T1000 (cell line): ENCODE data around the gene TSSK2.
"Not testable (repeated sequence)": the region's sequence is repeated elsewhere in the genome, so short reads cannot be mapped to it uniquely, and the experiment has no call there.

ENCODE experiments used
- DNase-seq: peaks from one replicate; lab custom pipeline; 2025; ENCODE audit warnings: mixed read lengths; lab: John Stamatoyannopoulos, UW

The TSSK2 gene

GRCh38 chr22:19143212-19143611, 12.1 kb downstream of the TSSK2 start:
- no peak for DNase-seq

GRCh38 chr22:19143967-19144400, 12.9 kb downstream of the TSSK2 start:
- no peak for DNase-seq

GRCh38 chr22:19146215-19146968, 15.3 kb downstream of the TSSK2 start:
- no peak for DNase-seq

GRCh38 chr22:19147195-19147780, 16.2 kb downstream of the TSSK2 start:
- DNase-seq: no peak

- no peak for DNase-seq
Measured at GRCh38 chr22:19148417-19149046, 17.4 kb downstream of the TSSK2 start.

GRCh38 chr22:19149047-19149883, 18.2 kb downstream of the TSSK2 start:
- DNase-seq: no peak

- DNase-seq: no peak
Measured at GRCh38 chr22:19149991-19150390, 18.9 kb downstream of the TSSK2 start, which contains the start of gene GSC2. GSC2 (minus strand) TSS chr22:19150292; CDS start chr22:19150283, 9 bp downstream.

- no peak for DNase-seq
Measured at GRCh38 chr22:19150482-19151328, 19.6 kb downstream of the TSSK2 start.

GRCh38 chr22:19151329-19152191, 20.5 kb downstream of the TSSK2 start:
- DNase-seq: no peak

GRCh38 chr22:19152942-19153883, 22.1 kb downstream of the TSSK2 start:
- DNase-seq: no peak

GRCh38 chr22:19156109-19156508, 25.0 kb downstream of the TSSK2 start:
- DNase-seq: not testable (repeated sequence)

- DNase-seq: not testable (repeated sequence)
Measured at GRCh38 chr22:19158649-19159048, 27.5 kb downstream of the TSSK2 start.

GRCh38 chr22:19164425-19164824, 33.3 kb downstream of the TSSK2 start:
- DNase-seq: no peak

GRCh38 chr22:19166421-19166820, 35.3 kb downstream of the TSSK2 start:
- DNase-seq: no peak

- DNase-seq: no peak
Measured at GRCh38 chr22:19167106-19167869, 36.2 kb downstream of the TSSK2 start.

GRCh38 chr22:19168088-19168890, 37.2 kb downstream of the TSSK2 start:
- no peak for DNase-seq
